ENCODE results near the gene AUTS2.

The AUTS2 gene

DNA sequence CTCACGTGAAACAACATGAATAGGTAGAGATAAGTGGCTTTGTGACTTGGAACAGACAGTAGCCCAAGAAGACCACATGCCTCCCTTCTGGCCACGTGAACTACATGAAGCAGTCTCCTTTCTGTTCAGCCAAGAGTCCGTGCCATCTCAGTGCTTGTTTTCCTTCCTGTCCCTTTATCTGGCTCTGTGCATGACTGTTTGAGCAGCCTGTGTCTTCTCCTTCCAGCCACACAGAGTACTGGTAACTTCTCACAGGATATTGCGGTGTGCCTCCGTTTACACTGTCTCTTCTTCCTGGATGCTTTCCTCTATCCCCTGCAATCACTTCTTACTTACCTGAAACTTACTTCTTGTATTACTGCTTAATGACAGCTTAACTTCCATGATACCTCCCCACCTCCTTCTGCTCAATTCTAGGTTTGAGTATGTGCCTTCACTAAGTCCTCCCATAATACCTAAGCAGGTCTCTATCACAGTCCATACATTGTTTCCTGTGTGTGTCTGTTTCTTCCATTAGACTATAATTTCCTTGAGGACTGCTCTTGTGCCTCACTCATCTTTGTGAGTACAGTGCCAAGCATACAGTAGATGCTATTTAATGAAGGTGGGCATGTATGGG, 748.7 kb downstream of the AUTS2 start:
- H3K36me3 Mint-ChIP-seq (ENCODE audit: low read depth): peaks cover 14% of the 10 kb centered on the region
- peak overlapping the region; percentile 10 for H3K27ac Mint-ChIP-seq
- H3K9me3 Mint-ChIP-seq: no peaks in the 10 kb centered on the region
- H3K27me3 Mint-ChIP-seq (ENCODE audit: low read depth, poor library complexity): peaks cover 8% of the 10 kb centered on the region
- no peak overlapping the region for H3K4me3 Mint-ChIP-seq
- H3K4me1 Mint-ChIP-seq: peaks cover 38% of the 10 kb centered on the region
- TF ChIP-seq, protein P1, sequence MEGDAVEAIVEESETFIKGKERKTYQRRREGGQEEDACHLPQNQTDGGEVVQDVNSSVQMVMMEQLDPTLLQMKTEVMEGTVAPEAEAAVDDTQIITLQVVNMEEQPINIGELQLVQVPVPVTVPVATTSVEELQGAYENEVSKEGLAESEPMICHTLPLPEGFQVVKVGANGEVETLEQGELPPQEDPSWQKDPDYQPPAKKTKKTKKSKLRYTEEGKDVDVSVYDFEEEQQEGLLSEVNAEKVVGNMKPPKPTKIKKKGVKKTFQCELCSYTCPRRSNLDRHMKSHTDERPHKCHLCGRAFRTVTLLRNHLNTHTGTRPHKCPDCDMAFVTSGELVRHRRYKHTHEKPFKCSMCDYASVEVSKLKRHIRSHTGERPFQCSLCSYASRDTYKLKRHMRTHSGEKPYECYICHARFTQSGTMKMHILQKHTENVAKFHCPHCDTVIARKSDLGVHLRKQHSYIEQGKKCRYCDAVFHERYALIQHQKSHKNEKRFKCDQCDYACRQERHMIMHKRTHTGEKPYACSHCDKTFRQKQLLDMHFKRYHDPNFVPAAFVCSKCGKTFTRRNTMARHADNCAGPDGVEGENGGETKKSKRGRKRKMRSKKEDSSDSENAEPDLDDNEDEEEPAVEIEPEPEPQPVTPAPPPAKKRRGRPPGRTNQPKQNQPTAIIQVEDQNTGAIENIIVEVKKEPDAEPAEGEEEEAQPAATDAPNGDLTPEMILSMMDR (IDR thresholded peaks at IDR 0.05): no peak
- DNase-seq: no peak

DNA sequence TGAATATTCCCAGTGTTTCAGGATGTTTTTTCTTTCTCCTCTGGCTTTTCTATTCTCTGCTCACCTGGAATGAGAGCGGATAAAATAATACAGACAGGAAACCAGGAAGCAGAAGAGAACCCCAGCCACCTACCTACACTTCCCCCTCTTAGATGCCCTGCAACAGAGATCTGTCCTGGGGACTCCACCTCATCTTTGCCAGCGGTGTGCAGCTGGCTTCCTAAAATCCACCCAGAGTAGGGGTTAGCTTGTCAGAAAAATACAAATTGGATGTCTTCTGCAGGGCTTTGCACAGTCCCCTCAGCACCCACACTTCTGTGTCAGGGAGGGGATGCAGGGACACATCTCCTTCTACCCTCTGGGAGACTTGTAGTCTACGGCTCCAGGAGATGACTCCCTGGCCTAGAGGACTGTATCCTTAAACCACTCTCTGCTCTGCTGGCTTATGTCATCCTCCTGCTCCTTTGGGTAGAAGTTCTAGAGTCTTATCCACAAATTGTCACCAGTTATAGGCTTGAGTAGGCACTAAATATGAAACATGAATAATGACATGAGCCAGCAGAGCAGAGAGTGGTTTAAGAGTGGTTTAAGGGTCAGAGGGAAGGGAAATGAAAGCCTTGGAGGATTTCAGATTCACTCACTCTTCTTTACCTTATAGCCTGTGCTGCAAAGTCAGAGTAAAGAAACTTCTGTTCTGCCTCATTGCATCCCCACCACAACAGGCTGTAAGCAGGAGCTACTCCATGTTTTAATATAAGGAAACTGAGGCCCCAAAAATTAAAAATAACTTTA, 749.4 kb downstream of the AUTS2 start:
- Mint-ChIP-seq H3K9me3 (no peaks in the 10 kb centered on the region), H3K4me1 (peaks cover 38% of the 10 kb centered on the region), H3K4me3 (no peak overlapping the region), H3K27ac (peak overlapping the region; percentile 10), H3K27me3 (ENCODE audit: low read depth, poor library complexity) (peaks cover 8% of the 10 kb centered on the region), H3K36me3 (ENCODE audit: low read depth) (peaks cover 18% of the 10 kb centered on the region)
- DNase-seq: no peak
- TF ChIP-seq, protein P1 (IDR thresholded peaks at IDR 0.05): no peak

DNA sequence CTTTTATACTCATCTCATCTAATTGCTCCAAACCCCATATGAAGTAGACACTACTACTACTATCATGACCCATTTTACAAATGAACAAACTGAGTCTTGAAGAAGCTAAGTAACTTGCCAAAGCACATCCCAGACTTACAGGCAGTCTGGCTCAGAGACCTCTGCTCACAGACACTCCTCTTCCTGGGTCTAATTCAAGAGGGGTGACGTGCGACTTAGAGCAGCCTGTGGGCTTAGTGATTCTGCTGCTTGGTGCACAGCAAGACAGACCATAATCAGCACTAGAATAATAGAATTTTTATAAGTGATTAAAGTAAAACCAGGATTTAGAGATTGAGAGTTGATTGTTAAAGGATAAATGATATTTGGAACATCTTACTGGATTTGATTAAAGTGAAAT, 750.8 kb downstream of the AUTS2 start:
- peaks cover 40% of the 10 kb centered on the region for H3K4me1 Mint-ChIP-seq
- H3K9me3 Mint-ChIP-seq: no peaks in the 10 kb centered on the region
- H3K4me3 Mint-ChIP-seq: no peak overlapping the region
- TF ChIP-seq, protein P1 (IDR thresholded peaks at IDR 0.05): no peak
- DNase-seq: no peak
- H3K27ac Mint-ChIP-seq: no peak overlapping the region
- H3K27me3 Mint-ChIP-seq (ENCODE audit: low read depth, poor library complexity): peaks cover 8% of the 10 kb centered on the region
- peaks cover 18% of the 10 kb centered on the region for H3K36me3 Mint-ChIP-seq (ENCODE audit: low read depth)

DNA sequence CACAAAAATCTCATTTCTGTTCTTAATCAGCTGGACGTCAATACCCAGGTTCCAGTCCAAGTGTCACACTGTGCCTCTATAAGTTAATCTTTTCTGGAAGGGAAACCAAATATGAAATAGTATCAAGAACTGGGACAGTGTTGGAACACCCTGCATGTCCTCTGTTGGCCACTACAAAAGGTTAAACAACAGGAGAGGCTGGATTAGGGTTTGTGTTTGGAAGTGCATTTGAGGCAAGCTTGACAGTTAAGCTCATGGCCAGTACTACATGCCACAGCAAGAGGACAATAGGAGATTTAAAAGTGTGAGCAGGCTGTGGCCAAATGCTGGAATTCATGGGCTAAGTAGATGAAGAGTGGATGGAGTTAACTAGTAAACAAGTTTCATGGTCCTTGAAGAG, 751.5 kb downstream of the AUTS2 start:
- no peak overlapping the region for H3K4me3 Mint-ChIP-seq
- H3K9me3 Mint-ChIP-seq: no peaks in the 10 kb centered on the region
- H3K36me3 Mint-ChIP-seq (ENCODE audit: low read depth): peaks cover 18% of the 10 kb centered on the region
- H3K4me1 Mint-ChIP-seq: peaks cover 48% of the 10 kb centered on the region
- H3K27me3 Mint-ChIP-seq (ENCODE audit: low read depth, poor library complexity): peaks cover 8% of the 10 kb centered on the region
- DNase-seq: no peak
- H3K27ac Mint-ChIP-seq: no peak overlapping the region
- TF ChIP-seq, protein P1 (IDR thresholded peaks at IDR 0.05): no peak

DNA sequence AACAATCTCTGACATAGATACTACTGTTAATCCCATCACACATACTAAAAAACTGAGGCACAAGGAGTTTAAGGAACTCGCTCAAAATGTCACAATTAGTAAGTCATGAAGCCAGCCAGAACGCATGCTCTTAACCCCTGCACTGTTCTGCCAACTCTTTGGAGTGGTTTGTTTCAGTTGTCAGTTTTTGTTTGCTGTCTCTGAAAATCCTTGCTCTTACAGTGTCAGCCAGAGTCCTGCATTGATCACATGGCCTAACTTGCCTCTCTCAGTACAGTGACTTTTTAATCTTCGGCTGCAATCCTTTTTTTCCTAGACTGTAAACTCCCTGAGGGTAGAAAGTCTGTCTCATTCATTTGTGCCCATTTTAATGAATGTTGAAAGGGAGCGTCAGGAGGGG, 753.8 kb downstream of the AUTS2 start:
- H3K36me3 Mint-ChIP-seq (ENCODE audit: low read depth): peaks cover 18% of the 10 kb centered on the region
- DNase-seq: no peak
- peaks cover 6% of the 10 kb centered on the region for H3K27me3 Mint-ChIP-seq (ENCODE audit: low read depth, poor library complexity)
- peaks cover 67% of the 10 kb centered on the region for H3K4me1 Mint-ChIP-seq
- TF ChIP-seq, protein P1 (IDR thresholded peaks at IDR 0.05): no peak
- no peak overlapping the region for H3K4me3 Mint-ChIP-seq
- H3K9me3 Mint-ChIP-seq: no peaks in the 10 kb centered on the region
- H3K27ac Mint-ChIP-seq: no peak overlapping the region
